ENCODE measurements around the gene CXCR3. TPM values are rescaled to one million over a fixed set of nuclear protein-coding genes. Genes with fewer than 3 reads are reported as not detected.

Gene CXCR3
- total RNA-seq, 2 experiments from 2014 or later = 19.5 to 22.0 TPM

GRCh38 chrX:71619986-71620385 lies 1.7 kb upstream of the CXCR3 start:
- POLR2A ChIA-PET = interaction anchor here (1.5 kb wide), 1 partner anchor 561 kb away, joined by 3 read pairs; the partner anchor contains the start of gene PIN4
- no peaks in the 10 kb centered on the region for H3K9me3 Mint-ChIP-seq
- H3K4me3 Mint-ChIP-seq = no peak overlapping the region

GRCh38 chrX:71619193-71619592 lies 882 bp upstream of the CXCR3 start:
- H3K27ac ChIP-seq (ENCODE audit: low read depth in 1 of 2, low read length in 2 of 2) = peak overlapping the region; percentile 35 to 62
- H3K27ac Mint-ChIP-seq = peak overlapping the region; percentile 93
- CTCF ChIA-PET = no interaction called here
- H3K27me3 ChIP-seq (ENCODE audit: control insufficient read depth in 1 of 2, insufficient read depth in 2 of 2, low read length in 2 of 2) = no peaks in the 10 kb centered on the region
- POLR2A ChIA-PET = interaction anchor here (1.5 kb wide), 1 partner anchor 562 kb away, joined by 3 read pairs; the partner anchor contains the start of gene PIN4
- peaks cover 91% of the 10 kb centered on the region for H3K4me1 ChIP-seq (ENCODE audit: insufficient read depth, low read length)
- intact Hi-C loops (cut with DNase I, micrococcal nuclease) = no loop called here
- H3K4me3 Mint-ChIP-seq = peak overlapping the region; percentile 89
- H3K36me3 ChIP-seq (ENCODE audit: insufficient read depth, low read length) = peaks cover 17% of the 10 kb centered on the region
- ATAC-seq (ENCODE audit: poor library complexity) (peak; percentile 51), DNase-seq (peak in 6 of 14 experiments; percentile 41 to 85 (median 55))
- TF ChIP-seq CTCF (IDR thresholded peaks at IDR 0.05) = no peak
- no peaks in the 10 kb centered on the region for H3K9me3 ChIP-seq (ENCODE audit: control insufficient read depth in 1 of 2, insufficient read depth in 1 of 2, low read length in 2 of 2)
- H3K9me3 Mint-ChIP-seq = no peaks in the 10 kb centered on the region
- no peaks in the 10 kb centered on the region for H3K27me3 Mint-ChIP-seq
- H3K4me1 Mint-ChIP-seq (ENCODE audit: low read depth) = peaks cover 73% of the 10 kb centered on the region
- peaks cover 28% of the 10 kb centered on the region for H3K36me3 Mint-ChIP-seq (ENCODE audit: low read depth)
- H3K4me3 ChIP-seq (ENCODE audit: low read length) = peak overlapping the region; percentile 65

More at GRCh38 chrX:71619986-71620385, 1.7 kb upstream of the CXCR3 start:
- no peak for TF ChIP-seq CTCF (IDR thresholded peaks at IDR 0.05)
- CTCF ChIA-PET = no interaction called here
- no peak for ATAC-seq (ENCODE audit: poor library complexity)
- Mint-ChIP-seq H3K4me1 (ENCODE audit: low read depth) (peaks cover 73% of the 10 kb centered on the region), H3K36me3 (ENCODE audit: low read depth) (peaks cover 22% of the 10 kb centered on the region), H3K27ac (peak overlapping the region; percentile 93), H3K27me3 (no peaks in the 10 kb centered on the region)
- peak overlapping the region; percentile 35 to 62 for H3K27ac ChIP-seq (ENCODE audit: low read depth in 1 of 2, low read length in 2 of 2)
- no peak overlapping the region for H3K4me3 ChIP-seq (ENCODE audit: low read length)
- no peaks in the 10 kb centered on the region for H3K9me3 ChIP-seq (ENCODE audit: control insufficient read depth in 1 of 2, insufficient read depth in 1 of 2, low read length in 2 of 2)
- peaks cover 14% of the 10 kb centered on the region for H3K36me3 ChIP-seq (ENCODE audit: insufficient read depth, low read length)
- peaks cover 92% of the 10 kb centered on the region for H3K4me1 ChIP-seq (ENCODE audit: insufficient read depth, low read length)
- intact Hi-C loops (cut with DNase I, micrococcal nuclease) = no loop called here
- H3K27me3 ChIP-seq (ENCODE audit: control insufficient read depth in 1 of 2, insufficient read depth in 2 of 2, low read length in 2 of 2) = no peaks in the 10 kb centered on the region
- no peak for DNase-seq

GRCh38 chrX:71618787-71619186 lies 476 bp upstream of the CXCR3 start:
- no peaks in the 10 kb centered on the region for H3K9me3 ChIP-seq (ENCODE audit: control insufficient read depth in 1 of 2, insufficient read depth in 1 of 2, low read length in 2 of 2)
- Mint-ChIP-seq H3K27me3 (no peaks in the 10 kb centered on the region), H3K36me3 (ENCODE audit: low read depth) (peaks cover 28% of the 10 kb centered on the region), H3K4me3 (peak overlapping the region; percentile 89), H3K4me1 (ENCODE audit: low read depth) (peaks cover 69% of the 10 kb centered on the region), H3K9me3 (no peaks in the 10 kb centered on the region), H3K27ac (peak overlapping the region; percentile 93)
- no peak for TF ChIP-seq CTCF (IDR thresholded peaks at IDR 0.05)
- intact Hi-C loops (cut with DNase I, micrococcal nuclease) = no loop called here
- CTCF ChIA-PET = no interaction called here
- DNase-seq = no peak
- ATAC-seq (ENCODE audit: poor library complexity) = no peak
- POLR2A ChIA-PET = interaction anchor here (1.5 to 2.4 kb wide), 3 partner anchors 10 to 562 kb away, joined by 3 to 14 read pairs (median 4); partner anchors contain the start of gene PIN4
- peaks cover 17% of the 10 kb centered on the region for H3K36me3 ChIP-seq (ENCODE audit: insufficient read depth, low read length)
- no peaks in the 10 kb centered on the region for H3K27me3 ChIP-seq (ENCODE audit: control insufficient read depth in 1 of 2, insufficient read depth in 2 of 2, low read length in 2 of 2)
- H3K4me3 ChIP-seq (ENCODE audit: low read length) = peak overlapping the region; percentile 65
- peak overlapping the region; percentile 53 to 62 for H3K27ac ChIP-seq (ENCODE audit: low read depth in 1 of 2, low read length in 2 of 2)
- H3K4me1 ChIP-seq (ENCODE audit: insufficient read depth, low read length) = peaks cover 87% of the 10 kb centered on the region
